B cell (primary cell): ENCODE results near the gene AGPAT1. TPM values are rescaled to one million over a fixed set of nuclear protein-coding genes. Genes with fewer than 3 reads are reported as not detected.

Experiments used
- ATAC-seq: fragments of 200-7000 bp; cut with Tn5 transposase; one replicate; pipeline ENCODE4 v1.10.0; 2021; ENCODE audit warnings: low read depth, mild to moderate bottlenecking, moderate number of reproducible peaks, moderate library complexity
- CTCF ChIA-PET: fragments of 350-600 bp; sonication (Branson Sonifier 250); formaldehyde crosslinking; loops from one replicate; lab custom pipeline; 2021; ENCODE audit warnings: antibody characterized with exemption, inconsistent platforms; lab: Charles Lee
- POLR2A ChIA-PET: fragments of 350-600 bp; sonication (Branson Sonifier 250); formaldehyde crosslinking; loops from one replicate; lab custom pipeline; 2021; ENCODE audit warnings: antibody characterized with exemption; lab: Charles Lee
- DNase-seq: peaks from one replicate; pipeline ENCODE4 v3.0.0; 2013
- H2AFZ ChIP-seq: 2 replicates; pipeline ENCODE4 v1.6.1; 2012; ENCODE audit warnings: mild to moderate bottlenecking, low read depth, low read length; ENCODE audit not compliant: insufficient read depth, poor library complexity, severe bottlenecking
- H3K27ac ChIP-seq, 2 donors: 1 replicate in 1 of 2; 2 replicates in 1 of 2; pipeline ENCODE4 v1.5.1; 2012 to 2013; ENCODE audit warnings: low read length in 2 of 2, mild to moderate bottlenecking in 2 of 2, moderate library complexity in 1 of 2
- H3K27me3 ChIP-seq, 4 experiments: fragments of 200-600 bp in 1 of 4; sonication (generic) in 1 of 4; replicated peaks in 1 of 4; 1 replicate in 2 of 4; 2 replicates in 2 of 4; pipeline versions ENCODE4 v1.6.1 to v1.7.0; 2013 to 2016; ENCODE audit warnings: low read length in 3 of 4, mild to moderate bottlenecking in 2 of 4, mixed read lengths in 1 of 4, moderate library complexity in 1 of 4; ENCODE audit not compliant: insufficient read depth in 4 of 4, control insufficient read depth in 3 of 4; ENCODE audit errors: control extremely low read depth in 1 of 4
- H3K36me3 ChIP-seq, 2 experiments: replicated peaks in 1 of 2; 1 replicate in 1 of 2; 2 replicates in 1 of 2; pipeline versions ENCODE4 v1.6.1 to v1.7.1; 2013; ENCODE audit warnings: low read length in 1 of 2; ENCODE audit not compliant: insufficient read depth in 2 of 2, control insufficient read depth in 1 of 2; ENCODE audit errors: control extremely low read depth in 1 of 2, extremely low read depth in 1 of 2
- H3K4me1 ChIP-seq, 2 donors: fragments of 200-600 bp in 1 of 2; sonication (generic) in 1 of 2; 1 replicate in 1 of 2; 2 replicates in 1 of 2; pipeline versions ENCODE4 v1.5.1 to v1.6.1; 2013 to 2017; ENCODE audit warnings: low read length in 2 of 2; ENCODE audit not compliant: control insufficient read depth in 2 of 2, insufficient read depth in 2 of 2
- H3K4me2 ChIP-seq: replicated peaks from 2 replicates; pipeline ENCODE3; 2012; ENCODE audit warnings: mild to moderate bottlenecking, low read depth, low read length; ENCODE audit not compliant: poor library complexity, severe bottlenecking
- H3K4me3 ChIP-seq, 5 experiments: fragments of 200-600 bp in 1 of 5; sonication (generic) in 1 of 5; 1 replicate in 3 of 5; 2 replicates in 2 of 5; pipeline versions ENCODE4 v1.5.1 to v1.7.0; 2011 to 2016; ENCODE audit warnings: low read length in 4 of 5, mild to moderate bottlenecking in 4 of 5, low read depth in 2 of 5, control low read depth in 1 of 5, moderate library complexity in 1 of 5; ENCODE audit not compliant: insufficient read depth in 1 of 5; ENCODE audit errors: control extremely low read depth in 1 of 5, extremely low read depth in 1 of 5
- H3K79me2 ChIP-seq: fragments of 200-600 bp; sonication (generic); one replicate; pipeline ENCODE4 v1.6.0; 2016; ENCODE audit warnings: low read length; ENCODE audit not compliant: control insufficient read depth, insufficient read depth
- H3K9ac ChIP-seq: fragments of 200-600 bp; sonication (generic); 2 replicates; pipeline ENCODE4 v1.6.1; 2017; ENCODE audit warnings: mild to moderate bottlenecking, low read length, moderate library complexity
- H3K9me3 ChIP-seq, 3 donors: one replicate each; pipeline versions ENCODE4 v1.6.1 to v1.7.1; 2013; ENCODE audit warnings: low read length in 2 of 3; ENCODE audit not compliant: control insufficient read depth in 2 of 3, insufficient read depth in 1 of 3; ENCODE audit errors: control extremely low read depth in 1 of 3
- H4K20me1 ChIP-seq: 2 replicates; pipeline ENCODE4 v1.6.0; 2012; ENCODE audit warnings: mild to moderate bottlenecking, low read length; ENCODE audit not compliant: insufficient read depth, control insufficient read depth, poor library complexity, severe bottlenecking
- H3K27ac Mint-ChIP-seq: one replicate; pipeline ENCODE4 v1.8.0; 2021; ENCODE audit warnings: mixed read lengths
- H3K27me3 Mint-ChIP-seq: one replicate; pipeline ENCODE4 v1.8.0; 2021; ENCODE audit warnings: mixed read lengths
- H3K4me1 Mint-ChIP-seq: one replicate; pipeline ENCODE4 v1.8.0; 2021; ENCODE audit warnings: mixed read lengths
- H3K4me3 Mint-ChIP-seq: one replicate; pipeline ENCODE4 v1.8.0; 2021; ENCODE audit warnings: mixed read lengths
- H3K9me3 Mint-ChIP-seq: one replicate; pipeline ENCODE4 v1.8.0; 2022; ENCODE audit warnings: mixed read lengths; ENCODE audit not compliant: insufficient read depth
- EZH2 ChIP-seq: IDR thresholded peaks from 2 replicates; pipeline ENCODE4 v1.6.1; 2012; ENCODE audit warnings: borderline replicate concordance, low read depth, mild to moderate bottlenecking, moderate library complexity, low read length; ENCODE audit not compliant: insufficient read depth, poor library complexity, severe bottlenecking
- WGBS: methylation state at CpG from one replicate; pipeline ENCODE4 v1.1.5; 2013; ENCODE audit warnings: missing lambda C conversion rate; ENCODE audit not compliant: insufficient coverage; 5-methylcytosine and 5-hydroxymethylcytosine counted together
- intact Hi-C: fragments of 100-400 bp; cut with micrococcal nuclease; formaldehyde crosslinking; loops from one replicate; pipeline ENCODE4 v1.10.0; 2022
- polyA plus RNA-seq: library from polyadenylated mRNA; depleted of rRNA; stranded (reverse); fragments of >200 nt; gene quantifications from 2 replicates; pipeline ENCODE4 v1.2.3, GENCODE V29; 2012
- total RNA-seq, 2 donors: library from RNA; stranded (reverse); fragments of 120-200 nt in 1 of 2; gene quantifications; 1 replicate in 1 of 2; 2 replicates in 1 of 2; pipeline versions ENCODE4 v1.2.3 to v1.2.4, GENCODE V29; 2013 to 2022
- TF ChIP-seq, protein P1 (sequence below): fragments of 200-600 bp; IDR thresholded peaks from one replicate; pipeline ENCODE4 v1.8.0; 2022; ENCODE audit warnings: antibody characterized with exemption, mild to moderate bottlenecking

The AGPAT1 gene
- total and polyA plus RNA-seq, 2 donors (not counting 1 experiment from before 2014, with no cell fraction given), result 29.8 to 37.1 TPM

DNA sequence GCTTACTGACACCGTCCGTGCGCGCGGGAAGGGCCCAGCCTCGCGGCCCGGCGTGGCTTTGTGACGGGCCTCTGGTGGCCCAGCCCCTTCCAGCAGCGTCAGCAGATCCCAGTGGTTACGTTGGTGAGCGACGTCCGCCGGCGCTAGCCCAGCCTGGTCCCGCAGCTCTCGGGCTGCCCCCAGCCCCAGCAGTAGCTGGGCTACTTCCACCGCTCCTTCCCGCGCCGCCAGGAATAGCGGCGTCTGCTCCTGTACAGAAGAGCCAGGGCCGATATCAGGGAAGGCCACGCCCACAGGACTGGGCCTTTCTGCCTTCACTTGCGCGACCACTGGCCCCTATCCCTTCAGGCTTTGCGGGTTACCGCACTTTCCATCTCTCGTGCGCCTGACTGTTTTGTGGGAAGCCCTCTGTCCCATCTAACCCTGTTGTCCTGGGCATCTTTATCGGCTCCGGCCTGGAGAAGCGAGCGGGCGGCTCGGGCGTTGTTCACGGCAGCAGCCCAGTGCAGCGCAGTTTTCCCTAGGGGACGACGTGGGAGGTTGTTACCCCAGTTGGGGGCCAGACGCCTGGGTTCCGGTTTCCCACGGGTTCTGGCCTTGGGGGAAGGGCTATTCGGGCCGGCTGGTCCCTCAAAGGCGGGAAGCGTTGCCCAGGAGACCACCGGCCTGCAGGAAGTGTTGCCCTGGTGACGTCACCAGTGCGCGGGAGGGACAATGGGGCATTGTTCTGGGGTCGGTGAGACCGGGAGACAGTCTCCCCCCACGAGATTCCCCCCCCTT, 20.2 kb upstream of the AGPAT1 start:
- DNase-seq (peak; percentile 100), ATAC-seq (peak; percentile 22)
- H3K36me3 ChIP-seq, result peaks cover 0 to 9% of the 10 kb centered on the region in 2 experiments
- H3K9me3 ChIP-seq, result no peaks in the 10 kb centered on the region
- no peak for TF ChIP-seq EZH2
- TF ChIP-seq, protein P1, sequence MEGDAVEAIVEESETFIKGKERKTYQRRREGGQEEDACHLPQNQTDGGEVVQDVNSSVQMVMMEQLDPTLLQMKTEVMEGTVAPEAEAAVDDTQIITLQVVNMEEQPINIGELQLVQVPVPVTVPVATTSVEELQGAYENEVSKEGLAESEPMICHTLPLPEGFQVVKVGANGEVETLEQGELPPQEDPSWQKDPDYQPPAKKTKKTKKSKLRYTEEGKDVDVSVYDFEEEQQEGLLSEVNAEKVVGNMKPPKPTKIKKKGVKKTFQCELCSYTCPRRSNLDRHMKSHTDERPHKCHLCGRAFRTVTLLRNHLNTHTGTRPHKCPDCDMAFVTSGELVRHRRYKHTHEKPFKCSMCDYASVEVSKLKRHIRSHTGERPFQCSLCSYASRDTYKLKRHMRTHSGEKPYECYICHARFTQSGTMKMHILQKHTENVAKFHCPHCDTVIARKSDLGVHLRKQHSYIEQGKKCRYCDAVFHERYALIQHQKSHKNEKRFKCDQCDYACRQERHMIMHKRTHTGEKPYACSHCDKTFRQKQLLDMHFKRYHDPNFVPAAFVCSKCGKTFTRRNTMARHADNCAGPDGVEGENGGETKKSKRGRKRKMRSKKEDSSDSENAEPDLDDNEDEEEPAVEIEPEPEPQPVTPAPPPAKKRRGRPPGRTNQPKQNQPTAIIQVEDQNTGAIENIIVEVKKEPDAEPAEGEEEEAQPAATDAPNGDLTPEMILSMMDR, result no peak
- no peaks in the 10 kb centered on the region for H3K27me3 ChIP-seq
- intact Hi-C loops, result loop anchor here (1.0 to 10.0 kb wide), 13 partner anchors 18 to 1012 kb away; partner anchors contain the start of genes BAG6, CLIC1, CSNK2B and EHMT2
- Mint-ChIP-seq H3K27ac (peak overlapping the region; percentile 99), H3K9me3 (no peaks in the 10 kb centered on the region), H3K4me3 (peak overlapping the region; percentile 95), H3K27me3 (no peaks in the 10 kb centered on the region), H3K4me1 (peaks cover 55% of the 10 kb centered on the region)
- ChIA-PET CTCF (interaction anchor here (0.5 to 1.8 kb wide), 15 partner anchors 10 to 599 kb away, joined by 3 to 9 read pairs (median 4); partner anchors contain the start of genes AGPAT1, ATF6B and FKBPL), POLR2A (interaction anchor here (0.6 to 1.8 kb wide), 18 partner anchors 16 to 1548 kb away, joined by 3 to 25 read pairs (median 5); partner anchors contain the start of genes AGPAT1, ATF6B, FKBPL and HLA-DRA)
- peak overlapping the region; percentile 99 to 100 for H3K27ac ChIP-seq
- under 1% methylated on average over 53 of the region's 58 CpGs for WGBS
- H3K4me3 ChIP-seq, result peak overlapping the region; percentile 34 to 99 (median 94)
- H3K9ac ChIP-seq, result peak overlapping the region; percentile 99
- peaks cover 21% of the 10 kb centered on the region for H3K79me2 ChIP-seq
- H3K4me1 ChIP-seq, result peaks cover 36 to 51% of the 10 kb centered on the region in 2 donors
- peak overlapping the region; percentile 65 for H2AFZ ChIP-seq
- peak overlapping the region; percentile 91 for H3K4me2 ChIP-seq
- no peaks in the 10 kb centered on the region for H4K20me1 ChIP-seq
